ENCODE measurements around the gene DOP1B. TPM values are rescaled to one million over a fixed set of nuclear protein-coding genes. Genes with fewer than 3 reads are reported as not detected.

Gene DOP1B
- total RNA-seq, 2 experiments from 2014 or later: 4.2 to 9.2 TPM

DNA sequence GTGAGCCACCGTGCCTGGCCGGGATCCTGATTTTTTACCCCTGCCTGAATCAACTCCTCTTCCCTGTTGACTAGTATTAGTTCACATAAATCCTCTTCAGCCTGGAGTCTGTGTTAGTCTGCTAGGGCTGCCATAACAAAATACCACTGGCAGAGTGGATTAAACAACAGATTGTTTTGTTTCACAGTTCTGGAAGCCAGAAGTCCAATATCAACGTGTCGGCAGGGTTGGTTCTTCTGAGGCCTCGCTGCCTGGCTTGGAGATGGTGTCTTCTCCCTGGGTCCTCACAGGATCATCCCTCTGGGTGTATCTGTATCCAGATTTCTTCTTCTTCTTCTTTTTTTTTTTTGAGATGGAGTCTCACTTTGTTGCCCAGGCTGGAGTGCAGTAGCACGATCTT, 18.2 kb downstream of the DOP1B start:
- Histone ChIP-seq H3K4me2 (ENCODE audit: low read length) (no peak overlapping the region), H3K9me2 (ENCODE audit: insufficient read depth, low read length) (no peaks in the 10 kb centered on the region), H3K36me3 (ENCODE audit: insufficient read depth, low read length) (no peaks in the 10 kb centered on the region), H3K79me2 (ENCODE audit: insufficient read depth, low read depth, low read length) (no peaks in the 10 kb centered on the region), H2AFZ (ENCODE audit: low read length) (no peak overlapping the region), H4K20me1 (ENCODE audit: insufficient read depth, low read length) (no peaks in the 10 kb centered on the region), H3K27ac (ENCODE audit: low read depth, low read length, poor library complexity, severe bottlenecking) (no peak overlapping the region), H3K4me1 (ENCODE audit: insufficient read depth, low read length, poor library complexity, severe bottlenecking) (peaks cover 12% of the 10 kb centered on the region), H3K9me3 (ENCODE audit: low read length) (no peaks in the 10 kb centered on the region; the same call in 1 of the 2 replicates), H3K4me3 (ENCODE audit: low read depth, low read length, poor library complexity, severe bottlenecking) (no peak overlapping the region)
- intact Hi-C loops (cut with micrococcal nuclease; ENCODE audit: unreplicated experiment): no loop called here
- ChIA-PET POLR2A (interaction anchor here (0.7 kb wide), 1 partner anchor 55 kb away, joined by 4 read pairs; no protein-coding TSS in a partner anchor), CTCF (ENCODE audit: unreplicated experiment) (no interaction called here)
- no TSS peak for BruUV-seq (replicated peaks)
- no peak for DNase-seq (ENCODE audit: low spot score)
- TF ChIP-seq EZH2phosphoT487 (IDR thresholded peaks at IDR 0.05; ENCODE audit: borderline replicate concordance, low read depth, low read length): no peak
- TF ChIP-seq, protein P1, sequence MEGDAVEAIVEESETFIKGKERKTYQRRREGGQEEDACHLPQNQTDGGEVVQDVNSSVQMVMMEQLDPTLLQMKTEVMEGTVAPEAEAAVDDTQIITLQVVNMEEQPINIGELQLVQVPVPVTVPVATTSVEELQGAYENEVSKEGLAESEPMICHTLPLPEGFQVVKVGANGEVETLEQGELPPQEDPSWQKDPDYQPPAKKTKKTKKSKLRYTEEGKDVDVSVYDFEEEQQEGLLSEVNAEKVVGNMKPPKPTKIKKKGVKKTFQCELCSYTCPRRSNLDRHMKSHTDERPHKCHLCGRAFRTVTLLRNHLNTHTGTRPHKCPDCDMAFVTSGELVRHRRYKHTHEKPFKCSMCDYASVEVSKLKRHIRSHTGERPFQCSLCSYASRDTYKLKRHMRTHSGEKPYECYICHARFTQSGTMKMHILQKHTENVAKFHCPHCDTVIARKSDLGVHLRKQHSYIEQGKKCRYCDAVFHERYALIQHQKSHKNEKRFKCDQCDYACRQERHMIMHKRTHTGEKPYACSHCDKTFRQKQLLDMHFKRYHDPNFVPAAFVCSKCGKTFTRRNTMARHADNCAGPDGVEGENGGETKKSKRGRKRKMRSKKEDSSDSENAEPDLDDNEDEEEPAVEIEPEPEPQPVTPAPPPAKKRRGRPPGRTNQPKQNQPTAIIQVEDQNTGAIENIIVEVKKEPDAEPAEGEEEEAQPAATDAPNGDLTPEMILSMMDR (conservative IDR thresholded peaks at IDR 0.05; ENCODE audit: low read length): no peak

- intact Hi-C loops (cut with micrococcal nuclease; ENCODE audit: unreplicated experiment): no loop called here
- DNase-seq (ENCODE audit: low spot score): peak; percentile 33
- H4K20me1 ChIP-seq (ENCODE audit: insufficient read depth, low read length): no peaks in the 10 kb centered on the region
These were observed 19.3 kb downstream of the DOP1B start for GRCh38 chr21:36175771-36176565.

DNA sequence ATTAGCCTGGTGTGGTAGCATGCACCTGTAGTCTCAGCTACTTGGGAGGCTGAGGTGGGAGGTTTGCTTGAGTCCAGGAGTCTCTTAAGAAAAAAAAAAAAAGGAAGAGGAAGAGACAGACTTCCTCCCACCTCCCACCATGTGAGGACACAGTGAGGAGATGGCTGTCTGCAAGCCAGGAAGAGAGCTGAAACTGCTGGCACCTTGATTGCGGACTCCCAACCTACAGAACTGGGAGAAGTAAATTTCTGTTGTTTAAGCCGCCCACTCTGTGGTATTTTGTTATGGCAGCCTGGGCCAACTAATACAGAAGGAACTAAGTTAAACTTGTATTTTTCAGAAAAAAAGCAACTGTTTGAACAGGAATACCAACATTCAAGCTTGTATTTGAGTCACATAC, 21.7 kb downstream of the DOP1B start:
- no peak overlapping the region for H3K27ac ChIP-seq (ENCODE audit: low read depth, low read length, poor library complexity, severe bottlenecking)
- H3K79me2 ChIP-seq (ENCODE audit: insufficient read depth, low read depth, low read length): no peaks in the 10 kb centered on the region
- no peaks in the 10 kb centered on the region; the same call in 1 of the 2 replicates for H3K9me3 ChIP-seq (ENCODE audit: low read length)
- intact Hi-C loops (cut with micrococcal nuclease; ENCODE audit: unreplicated experiment): no loop called here
- H4K20me1 ChIP-seq (ENCODE audit: insufficient read depth, low read length): no peaks in the 10 kb centered on the region
- H3K9me2 ChIP-seq (ENCODE audit: insufficient read depth, low read length): no peaks in the 10 kb centered on the region
- no peak for TF ChIP-seq EZH2phosphoT487 (IDR thresholded peaks at IDR 0.05; ENCODE audit: borderline replicate concordance, low read depth, low read length)
- TF ChIP-seq, protein P1 (conservative IDR thresholded peaks at IDR 0.05; ENCODE audit: low read length): no peak
- no peak for DNase-seq (ENCODE audit: low spot score)
- H3K4me2 ChIP-seq (ENCODE audit: low read length): no peak overlapping the region
- BruUV-seq (replicated peaks): no TSS peak
- no peak overlapping the region for H3K4me3 ChIP-seq (ENCODE audit: low read depth, low read length, poor library complexity, severe bottlenecking)
- H3K36me3 ChIP-seq (ENCODE audit: insufficient read depth, low read length): no peaks in the 10 kb centered on the region
- peaks cover 22% of the 10 kb centered on the region for H3K4me1 ChIP-seq (ENCODE audit: insufficient read depth, low read length, poor library complexity, severe bottlenecking)
- ChIA-PET CTCF (ENCODE audit: unreplicated experiment) (interaction anchor here (0.7 kb wide), 1 partner anchor 28 kb away, joined by 3 read pairs; no protein-coding TSS in a partner anchor), POLR2A (interaction anchor here (0.6 to 1.5 kb wide), 2 partner anchors 15 to 40 kb away, joined by 5 to 6 read pairs; no protein-coding TSS in a partner anchor)
- H2AFZ ChIP-seq (ENCODE audit: low read length): no peak overlapping the region

More at GRCh38 chr21:36175771-36176565, 19.3 kb downstream of the DOP1B start:
- H3K36me3 ChIP-seq (ENCODE audit: insufficient read depth, low read length): no peaks in the 10 kb centered on the region
- no peak overlapping the region for H3K4me3 ChIP-seq (ENCODE audit: low read depth, low read length, poor library complexity, severe bottlenecking)
- H2AFZ ChIP-seq (ENCODE audit: low read length): no peak overlapping the region
- peaks cover 12% of the 10 kb centered on the region for H3K4me1 ChIP-seq (ENCODE audit: insufficient read depth, low read length, poor library complexity, severe bottlenecking)
- CTCF ChIA-PET (ENCODE audit: unreplicated experiment): no interaction called here
- POLR2A ChIA-PET: interaction anchor here (1.4 kb wide), 1 partner anchor 8 kb away, joined by 4 read pairs; no protein-coding TSS in a partner anchor
- no peak overlapping the region for H3K4me2 ChIP-seq (ENCODE audit: low read length)
- BruUV-seq (replicated peaks): no TSS peak
- H3K9me2 ChIP-seq (ENCODE audit: insufficient read depth, low read length): no peaks in the 10 kb centered on the region
- no peak overlapping the region for H3K27ac ChIP-seq (ENCODE audit: low read depth, low read length, poor library complexity, severe bottlenecking)
- H3K9me3 ChIP-seq (ENCODE audit: low read length): no peaks in the 10 kb centered on the region; the same call in 1 of the 2 replicates
- H3K79me2 ChIP-seq (ENCODE audit: insufficient read depth, low read depth, low read length): no peaks in the 10 kb centered on the region
- no peak for TF ChIP-seq EZH2phosphoT487 (IDR thresholded peaks at IDR 0.05; ENCODE audit: borderline replicate concordance, low read depth, low read length)

Data from OCI-LY7 (cell line).